Sigmoid colon (tissue), 7 donors: Measurements from ENCODE around the gene TENT4A. TPM values are rescaled to one million over a fixed set of nuclear protein-coding genes. Genes with fewer than 3 reads are reported as not detected.

Source experiments
- DNase-seq: peaks from one replicate; pipeline ENCODE4 v3.0.0-alpha.2; 2019
- H3K27ac ChIP-seq, 4 donors: fragments of 200-600 bp; sonication (generic); one replicate each; pipeline ENCODE4 v1.5.1; 2016 to 2019; ENCODE audit warnings: mild to moderate bottlenecking in 1 of 4
- H3K27me3 ChIP-seq, 3 donors: fragments of 200-600 bp; sonication (generic); one replicate each; pipeline ENCODE4 v1.5.1; 2019; ENCODE audit warnings: mild to moderate bottlenecking in 1 of 3
- H3K36me3 ChIP-seq, 4 donors: fragments of 200-600 bp; sonication (generic); one replicate each; pipeline ENCODE4 v1.5.1; 2016 to 2019
- H3K4me1 ChIP-seq, 4 donors: fragments of 200-600 bp; sonication (generic); one replicate each; pipeline ENCODE4 v1.5.1; 2017 to 2019
- H3K4me3 ChIP-seq, 4 donors: fragments of 200-600 bp; sonication (generic); one replicate each; pipeline ENCODE4 v1.5.1; 2017 to 2019; ENCODE audit warnings: mild to moderate bottlenecking in 2 of 4, moderate library complexity in 1 of 4
- H3K9me3 ChIP-seq, 4 donors: fragments of 200-600 bp in 3 of 4; sonication (generic) in 3 of 4; one replicate each; pipeline versions ENCODE4 v1.5.1 to v1.6.1; 2013 to 2019
- EP300 ChIP-seq, 4 donors: sonication (generic); formaldehyde crosslinking; IDR thresholded peaks; one replicate each; pipeline ENCODE4 v1.6.1; 2017; ENCODE audit warnings: antibody characterized with exemption in 4 of 4
- POLR2A ChIP-seq, 2 donors: fragments of 450-650 bp; IDR thresholded peaks; one replicate each; pipeline ENCODE4 v1.6.1; 2016; ENCODE audit warnings: antibody characterized with exemption in 2 of 2, mild to moderate bottlenecking in 2 of 2, moderate library complexity in 2 of 2
- POLR2AphosphoS5 ChIP-seq, 4 donors: sonication (generic); formaldehyde crosslinking; IDR thresholded peaks; one replicate each; pipeline ENCODE4 v1.6.1; 2017; ENCODE audit warnings: antibody characterized with exemption in 4 of 4
- WGBS, 2 donors: extraction: QIAGEN DNeasy Blood & Tissue Kit; methylation state at CpG; one replicate each; pipeline ENCODE4 v1.1.7; 2013; 5-methylcytosine and 5-hydroxymethylcytosine counted together
- intact Hi-C: fragments of 100-400 bp; cut with DNase I; formaldehyde crosslinking; loops from one replicate; pipeline ENCODE4 v1.15.1; 2023
- polyA plus RNA-seq, 3 donors: library from polyadenylated mRNA; stranded (reverse); fragments of 200-250 nt; gene quantifications; one replicate each; pipeline ENCODE4 v1.2.3, GENCODE V29; 2013
- total RNA-seq, 4 donors: library from RNA; depleted of rRNA; stranded (reverse); fragments of >200 nt; gene quantifications; one replicate each; pipeline ENCODE4 v1.1.0, GENCODE V29; 2016
- TF ChIP-seq, protein P1 (sequence below), 4 experiments: fragments of 450-650 bp in 3 of 4; fragments of 200-600 bp in 1 of 4; IDR thresholded peaks; one replicate each; pipeline ENCODE4 v1.5.1; 2016 to 2019; ENCODE audit warnings: antibody characterized with exemption in 4 of 4, mild to moderate bottlenecking in 3 of 4, moderate library complexity in 2 of 4
- donor health status: healthy with polysubstance abuse.
- donor health status: Bipolar disorder and iron deficiency.
- donor health status: healthy.

The TENT4A gene
- total and polyA plus RNA-seq, 7 donors = 3.0 to 27.4 (median 14.6) TPM

DNA sequence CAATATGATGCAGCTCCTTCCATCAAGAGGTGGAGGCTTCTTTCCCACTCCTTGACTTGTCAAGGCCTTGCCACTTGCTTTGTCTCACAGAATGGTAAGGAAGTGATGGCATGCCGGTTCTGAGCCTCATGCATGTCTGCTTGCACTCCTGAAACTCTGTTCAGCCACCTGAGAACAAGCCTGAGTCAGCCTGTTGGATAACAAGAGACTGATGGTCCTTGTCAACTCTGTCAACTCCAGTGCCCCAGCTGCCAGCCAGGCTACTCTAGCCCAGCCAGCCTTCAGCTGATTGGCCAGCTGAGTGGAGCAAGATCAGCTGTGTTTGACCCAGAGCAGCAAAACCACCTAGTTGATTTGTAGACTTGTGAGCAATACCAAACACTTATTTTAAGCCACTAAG lies 4.4 kb upstream of the TENT4A start:
- intact Hi-C loops = no loop called here
- Histone ChIP-seq H3K4me1 (peaks cover 0 to 38% (median 29%) of the 10 kb centered on the region in 4 donors), H3K9me3 (no peaks in the 10 kb centered on the region), H3K4me3 (no peak overlapping the region), H3K36me3 (no peaks in the 10 kb centered on the region), H3K27me3 (no peaks in the 10 kb centered on the region), H3K27ac (no peak overlapping the region)
- 66 to 79% methylated on average over 1 of the region's 1 CpG for WGBS, 2 donors
- TF ChIP-seq POLR2AphosphoS5 (IDR thresholded peaks at IDR 0.05) (no peak), POLR2A (IDR thresholded peaks at IDR 0.05) (no peak), EP300 (IDR thresholded peaks at IDR 0.05) (no peak)
- TF ChIP-seq, protein P1, sequence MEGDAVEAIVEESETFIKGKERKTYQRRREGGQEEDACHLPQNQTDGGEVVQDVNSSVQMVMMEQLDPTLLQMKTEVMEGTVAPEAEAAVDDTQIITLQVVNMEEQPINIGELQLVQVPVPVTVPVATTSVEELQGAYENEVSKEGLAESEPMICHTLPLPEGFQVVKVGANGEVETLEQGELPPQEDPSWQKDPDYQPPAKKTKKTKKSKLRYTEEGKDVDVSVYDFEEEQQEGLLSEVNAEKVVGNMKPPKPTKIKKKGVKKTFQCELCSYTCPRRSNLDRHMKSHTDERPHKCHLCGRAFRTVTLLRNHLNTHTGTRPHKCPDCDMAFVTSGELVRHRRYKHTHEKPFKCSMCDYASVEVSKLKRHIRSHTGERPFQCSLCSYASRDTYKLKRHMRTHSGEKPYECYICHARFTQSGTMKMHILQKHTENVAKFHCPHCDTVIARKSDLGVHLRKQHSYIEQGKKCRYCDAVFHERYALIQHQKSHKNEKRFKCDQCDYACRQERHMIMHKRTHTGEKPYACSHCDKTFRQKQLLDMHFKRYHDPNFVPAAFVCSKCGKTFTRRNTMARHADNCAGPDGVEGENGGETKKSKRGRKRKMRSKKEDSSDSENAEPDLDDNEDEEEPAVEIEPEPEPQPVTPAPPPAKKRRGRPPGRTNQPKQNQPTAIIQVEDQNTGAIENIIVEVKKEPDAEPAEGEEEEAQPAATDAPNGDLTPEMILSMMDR (IDR thresholded peaks at IDR 0.05) = no peak
- DNase-seq = no peak

DNA sequence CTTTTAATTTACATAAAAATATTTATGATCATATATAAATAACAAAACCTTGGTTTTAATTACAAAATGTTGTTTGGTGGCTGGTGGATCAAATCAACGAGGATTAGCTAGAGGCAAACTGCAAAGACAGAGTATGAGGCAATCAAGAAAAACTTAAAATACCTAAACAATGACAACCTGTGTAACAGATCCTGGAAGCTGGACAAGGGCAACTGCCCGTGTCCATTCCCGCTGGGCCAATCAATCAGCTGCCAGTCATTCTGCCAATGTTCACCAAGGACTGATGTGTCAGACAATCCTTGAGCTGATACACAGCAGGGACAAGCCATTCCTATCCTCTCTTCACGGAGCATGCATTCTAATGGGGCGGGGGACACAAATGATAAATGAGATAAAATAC lies 3.2 kb upstream of the TENT4A start:
- H3K27me3 ChIP-seq = no peaks in the 10 kb centered on the region
- H3K9me3 ChIP-seq = no peaks in the 10 kb centered on the region
- 86 to 89% methylated on average over 5 of the region's 5 CpGs for WGBS, 2 donors
- DNase-seq = no peak
- no peaks in the 10 kb centered on the region for H3K36me3 ChIP-seq
- intact Hi-C loops = loop anchor here (5.0 to 10.0 kb wide), 2 partner anchors 37 to 255 kb away; no protein-coding TSS in a partner anchor
- peaks cover 0 to 30% (median 20%) of the 10 kb centered on the region in 4 donors for H3K4me1 ChIP-seq
- no peak overlapping the region for H3K4me3 ChIP-seq
- TF ChIP-seq, protein P1 (IDR thresholded peaks at IDR 0.05) = no peak
- TF ChIP-seq POLR2A (IDR thresholded peaks at IDR 0.05) (no peak), POLR2AphosphoS5 (IDR thresholded peaks at IDR 0.05) (no peak), EP300 (IDR thresholded peaks at IDR 0.05) (no peak)
- H3K27ac ChIP-seq = no peak overlapping the region

DNA sequence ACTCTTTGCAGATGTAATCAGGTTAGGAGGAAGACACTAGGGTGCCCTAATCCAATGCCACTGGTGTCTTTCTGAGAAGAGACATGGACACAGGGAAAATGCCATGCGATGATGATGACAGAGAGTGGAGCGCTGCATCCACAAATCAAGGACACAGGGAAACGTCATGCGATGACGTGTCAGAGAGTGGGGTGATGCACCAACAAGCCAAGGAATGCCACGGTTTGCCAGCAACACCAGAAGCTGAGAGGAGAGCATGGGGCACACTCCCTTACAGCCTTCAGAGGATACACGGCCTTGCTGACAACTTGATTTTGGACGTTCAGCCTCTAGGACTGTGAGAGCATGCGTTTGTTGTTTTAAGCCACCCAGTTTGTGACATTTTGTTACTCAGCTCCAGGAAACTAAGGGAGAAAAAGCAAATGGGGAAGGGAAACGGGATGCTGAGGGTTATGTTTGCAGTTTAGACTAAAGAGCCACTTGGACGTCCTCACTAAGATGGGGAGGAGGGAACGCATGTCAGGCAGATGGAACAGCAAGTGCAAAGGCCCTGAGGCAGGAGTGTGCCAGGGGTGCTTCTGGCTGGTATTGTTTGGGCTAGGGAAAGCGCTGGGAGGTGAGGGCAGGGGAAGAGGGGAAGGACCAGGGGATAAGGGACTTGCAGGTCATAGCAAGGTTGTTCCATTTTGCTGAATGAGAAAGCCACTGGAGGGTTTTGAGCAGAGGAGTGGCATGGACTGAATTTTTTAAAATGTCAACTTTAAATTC lies 2.5 kb upstream of the TENT4A start:
- no peak for DNase-seq
- peaks cover 0 to 30% (median 21%) of the 10 kb centered on the region in 4 donors for H3K4me1 ChIP-seq
- no peaks in the 10 kb centered on the region for H3K9me3 ChIP-seq
- H3K27ac ChIP-seq = no peak overlapping the region
- WGBS, 2 donors = 80 to 89% methylated on average over 13 of the region's 13 CpGs
- no peaks in the 10 kb centered on the region for H3K27me3 ChIP-seq
- TF ChIP-seq POLR2A (IDR thresholded peaks at IDR 0.05) (no peak), EP300 (IDR thresholded peaks at IDR 0.05) (no peak)
- intact Hi-C loops = loop anchor here (5.0 to 10.0 kb wide), 2 partner anchors 37 to 256 kb away; no protein-coding TSS in a partner anchor
- no peak overlapping the region for H3K4me3 ChIP-seq
- H3K36me3 ChIP-seq = no peaks in the 10 kb centered on the region

DNA sequence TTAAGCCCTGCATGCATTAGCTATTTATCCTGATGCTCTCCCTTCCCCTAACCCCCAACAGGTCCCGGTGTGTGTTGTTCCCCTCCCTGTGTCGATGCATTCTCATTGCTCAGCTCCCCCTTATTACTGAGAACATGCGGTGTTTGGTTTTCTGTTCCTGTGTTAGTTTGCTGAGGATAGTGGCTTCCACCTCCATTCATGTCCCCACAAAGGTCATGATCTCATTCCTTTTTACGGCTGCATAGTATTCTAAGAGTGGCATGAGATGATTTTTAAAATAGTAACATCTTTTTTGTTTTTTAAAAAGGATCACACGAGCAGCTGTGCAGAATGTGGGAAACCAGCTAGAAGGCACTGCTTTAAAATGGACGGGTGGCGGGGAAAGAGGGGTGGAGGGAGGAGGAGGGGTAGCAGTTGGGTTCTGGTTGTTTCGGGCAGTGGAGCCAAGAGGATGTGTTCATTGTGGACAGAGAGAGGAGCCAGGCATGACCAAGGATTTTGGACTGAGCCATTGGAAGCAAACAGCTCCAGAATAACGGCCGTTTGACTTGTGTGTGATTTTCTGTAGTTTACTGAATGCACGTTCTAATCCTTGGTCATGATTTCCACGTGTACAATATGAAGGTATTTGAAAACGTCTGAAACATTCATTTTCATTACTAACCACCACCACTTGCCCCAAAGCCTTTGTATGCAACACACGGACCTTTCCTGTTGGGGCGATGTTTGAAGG lies 1.7 kb upstream of the TENT4A start:
- no peaks in the 10 kb centered on the region for H3K9me3 ChIP-seq
- H3K4me1 ChIP-seq = peaks cover 0 to 33% (median 24%) of the 10 kb centered on the region in 4 donors
- intact Hi-C loops = loop anchor here (1.0 to 10.0 kb wide), 4 partner anchors 36 to 1289 kb away; partner anchors contain the start of genes ICE1, NSUN2 and SRD5A1
- H3K4me3 ChIP-seq = peak overlapping the region; percentile 69 to 78 (median 74)
- WGBS, 2 donors = 41 to 42% methylated on average over 15 of the region's 15 CpGs
- TF ChIP-seq, protein P1 (IDR thresholded peaks at IDR 0.05) = no peak
- TF ChIP-seq EP300 (IDR thresholded peaks at IDR 0.05) (no peak), POLR2A (IDR thresholded peaks at IDR 0.05) (no peak), POLR2AphosphoS5 (IDR thresholded peaks at IDR 0.05) (no peak)
- DNase-seq = no peak
- H3K27me3 ChIP-seq = no peaks in the 10 kb centered on the region
- peak overlapping the region; percentile 92 to 98 (median 97) for H3K27ac ChIP-seq
- no peaks in the 10 kb centered on the region for H3K36me3 ChIP-seq

DNA sequence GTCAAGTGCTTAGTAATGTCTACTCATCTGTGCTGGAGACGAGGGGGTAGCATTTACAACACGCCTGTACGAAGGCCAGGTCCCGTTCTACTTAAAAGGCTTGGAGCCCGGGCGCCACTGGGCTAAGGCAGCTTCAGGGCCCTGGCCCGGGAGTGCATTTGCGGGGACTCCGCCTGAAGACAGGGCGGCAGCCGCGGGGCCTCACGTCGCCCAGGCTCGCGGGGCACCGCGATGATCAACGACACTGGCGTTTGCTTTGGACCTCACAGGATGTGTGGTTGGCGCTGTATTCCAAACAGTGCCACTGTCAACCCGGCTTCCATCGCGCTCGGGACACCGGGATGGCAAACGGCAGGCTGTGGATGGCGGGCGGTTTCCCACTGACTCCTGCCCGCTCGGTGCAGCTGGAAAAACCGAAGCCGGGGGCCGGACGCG lies 1.1 kb upstream of the TENT4A start:
- peak overlapping the region; percentile 92 to 98 (median 97) for H3K27ac ChIP-seq
- intact Hi-C loops = loop anchor here (1.0 to 10.0 kb wide), 4 partner anchors 35 to 1289 kb away; partner anchors contain the start of genes ICE1, NSUN2 and SRD5A1
- DNase-seq = peak; percentile 80
- WGBS, 2 donors = 0% methylated on average over 36 of the region's 36 CpGs
- no peaks in the 10 kb centered on the region for H3K36me3 ChIP-seq
- no peaks in the 10 kb centered on the region for H3K27me3 ChIP-seq
- peaks cover 0 to 38% (median 30%) of the 10 kb centered on the region in 4 donors for H3K4me1 ChIP-seq
- peak overlapping the region; percentile 69 to 78 (median 74) for H3K4me3 ChIP-seq
- TF ChIP-seq POLR2AphosphoS5 (IDR thresholded peaks at IDR 0.05) = peak in 2 of 4 donors; percentile 4 to 26
- TF ChIP-seq EP300 (IDR thresholded peaks at IDR 0.05) = no peak
- no peaks in the 10 kb centered on the region for H3K9me3 ChIP-seq
